Fibroblast of skin of scalp (primary cell): ENCODE measurements around the gene DYNLL2.
"Not testable (repeated sequence)": the region's sequence is repeated elsewhere in the genome, so short reads cannot be mapped to it uniquely, and the experiment has no call there.

Experiments used
- DNase-seq: peaks from one replicate; pipeline ENCODE4 v3.0.0-alpha.2; 2013

Gene DYNLL2

GRCh38 chr17:58107306-58107705 lies 24.1 kb downstream of the DYNLL2 start:
- DNase-seq, result no peak

- no peak for DNase-seq
Observed at GRCh38 chr17:58109197-58109596, 26.0 kb downstream of the DYNLL2 start.

DNA sequence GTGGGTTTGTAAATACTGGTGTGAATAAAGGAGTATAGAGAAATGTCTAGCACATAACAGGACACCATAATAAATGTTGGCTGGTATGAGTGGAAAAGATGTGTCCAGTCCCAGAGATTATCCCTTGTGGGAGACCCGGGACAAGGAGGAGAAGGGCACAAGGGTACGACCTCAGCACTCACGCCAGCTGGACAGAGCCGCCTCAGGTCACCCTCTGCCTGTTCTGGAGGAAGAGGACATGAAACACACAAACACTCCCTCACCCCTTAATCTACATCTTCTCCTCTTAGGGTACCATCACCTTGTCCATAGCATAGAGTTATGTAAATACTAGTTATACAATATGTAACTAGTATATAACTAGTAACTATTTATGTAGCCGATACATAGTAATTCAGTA lies 26.8 kb downstream of the DYNLL2 start:
- no peak for DNase-seq

DNA sequence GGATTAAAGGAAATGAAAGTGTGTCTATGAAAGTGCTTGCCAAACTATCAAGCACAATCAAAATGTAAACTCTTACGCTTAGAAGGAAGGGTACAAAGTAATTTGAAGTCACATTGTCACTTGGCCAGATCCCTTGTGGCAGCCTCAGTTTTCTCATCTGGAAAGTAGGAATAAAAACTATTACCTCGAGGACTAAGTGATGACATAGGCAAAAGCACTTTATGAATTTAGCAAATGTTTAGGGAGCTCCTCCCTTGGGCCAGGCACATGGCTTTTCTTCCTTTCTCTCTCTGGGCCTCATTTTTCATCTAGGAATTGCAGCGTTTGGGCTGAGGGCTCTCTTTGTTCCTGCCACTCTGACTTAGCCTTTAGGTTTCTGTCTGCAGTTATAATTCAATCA lies 28.5 kb downstream of the DYNLL2 start:
- no peak for DNase-seq

- peak; percentile 63 for DNase-seq
Observed at GRCh38 chr17:58112970-58113631, 29.9 kb downstream of the DYNLL2 start.

DNA sequence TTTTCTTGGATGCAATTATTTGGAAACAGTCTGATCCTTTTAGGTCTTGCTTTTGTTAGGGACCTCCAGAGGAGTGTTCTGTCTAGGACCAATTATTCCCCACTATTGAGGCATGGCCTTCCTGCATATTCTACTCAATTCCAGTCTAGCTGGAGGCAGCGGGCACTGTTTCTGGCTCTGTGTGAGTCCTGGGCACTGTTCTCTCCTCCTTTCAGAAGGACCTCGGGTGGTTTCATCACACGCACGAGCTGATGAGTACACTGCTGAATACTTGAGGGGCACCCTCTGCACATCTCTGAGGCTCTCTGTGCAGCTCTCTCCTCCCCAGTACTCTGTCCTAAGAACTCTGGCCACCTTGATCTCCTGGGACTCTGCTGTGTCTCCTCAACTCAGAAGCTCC lies 30.7 kb downstream of the DYNLL2 start:
- DNase-seq, result no peak

- DNase-seq, result no peak
Observed at GRCh38 chr17:58117382-58117781, 34.2 kb downstream of the DYNLL2 start.

DNA sequence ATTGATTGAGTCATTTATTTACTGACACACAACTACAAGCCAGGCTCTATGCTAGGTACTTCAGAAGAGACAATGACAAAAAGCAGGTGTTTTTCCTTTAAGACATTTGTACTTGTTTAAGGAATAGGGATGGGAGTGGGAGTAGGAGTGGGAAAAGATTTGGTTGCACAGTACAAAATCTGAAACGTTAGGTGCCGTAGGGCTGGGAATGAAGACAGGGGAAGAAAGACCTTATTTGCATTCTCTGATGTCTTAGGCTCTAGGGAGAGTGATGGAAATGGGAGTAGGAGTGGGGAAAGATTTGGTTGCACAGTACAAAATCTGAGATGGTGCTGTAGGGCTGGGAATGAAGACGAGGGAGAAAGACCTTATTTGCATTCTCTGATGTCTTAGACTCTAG lies 36.3 kb downstream of the DYNLL2 start:
- DNase-seq, result no peak

GRCh38 chr17:58120195-58120822 lies 37.1 kb downstream of the DYNLL2 start:
- DNase-seq, result peak; percentile 59

- peak; percentile 21 for DNase-seq
Observed at GRCh38 chr17:58121925-58122324, 38.7 kb downstream of the DYNLL2 start.

DNA sequence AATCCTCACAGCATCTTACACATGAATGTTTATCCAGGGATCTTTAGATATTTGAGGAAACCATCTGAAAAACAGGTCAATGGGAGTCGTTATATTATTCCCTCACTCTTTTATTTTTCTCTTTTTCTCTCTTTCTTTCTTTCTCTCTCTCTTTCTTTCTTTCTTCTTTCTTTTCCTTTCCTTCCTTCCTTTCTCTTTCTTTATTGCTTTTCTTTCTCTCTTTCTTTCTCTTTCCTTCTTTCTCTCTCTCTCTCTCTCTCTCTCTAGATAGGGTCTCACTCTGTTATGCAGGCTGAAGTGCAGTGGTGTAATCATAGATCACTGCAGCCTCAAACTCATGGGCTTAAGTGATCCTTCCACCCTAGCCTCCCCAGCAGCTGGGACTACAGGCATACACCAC lies 44.6 kb downstream of the DYNLL2 start:
- no peak for DNase-seq

DNA sequence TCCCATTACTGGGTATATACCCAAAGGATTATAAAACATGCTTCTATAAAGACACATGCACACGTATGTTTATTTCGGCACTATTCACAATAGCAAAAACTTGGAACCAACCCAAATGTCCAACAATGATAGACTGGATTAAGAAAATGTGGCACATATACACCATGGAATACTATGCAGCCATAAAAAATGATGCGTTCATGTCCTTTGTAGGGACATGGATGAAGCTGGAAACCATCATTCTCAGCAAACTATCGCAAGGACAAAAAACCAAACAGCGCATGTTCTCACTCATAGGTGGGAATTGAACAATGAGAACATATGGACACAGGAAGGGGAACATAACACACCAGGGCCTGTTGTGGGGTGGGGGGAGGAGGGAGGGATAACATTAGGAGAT lies 49.5 kb downstream of the DYNLL2 start:
- not testable (repeated sequence) for DNase-seq

- peak; percentile 4 for DNase-seq
Observed at GRCh38 chr17:58136669-58137279, 53.6 kb downstream of the DYNLL2 start.

GRCh38 chr17:58141505-58141904 lies 58.3 kb downstream of the DYNLL2 start:
- no peak for DNase-seq

DNA sequence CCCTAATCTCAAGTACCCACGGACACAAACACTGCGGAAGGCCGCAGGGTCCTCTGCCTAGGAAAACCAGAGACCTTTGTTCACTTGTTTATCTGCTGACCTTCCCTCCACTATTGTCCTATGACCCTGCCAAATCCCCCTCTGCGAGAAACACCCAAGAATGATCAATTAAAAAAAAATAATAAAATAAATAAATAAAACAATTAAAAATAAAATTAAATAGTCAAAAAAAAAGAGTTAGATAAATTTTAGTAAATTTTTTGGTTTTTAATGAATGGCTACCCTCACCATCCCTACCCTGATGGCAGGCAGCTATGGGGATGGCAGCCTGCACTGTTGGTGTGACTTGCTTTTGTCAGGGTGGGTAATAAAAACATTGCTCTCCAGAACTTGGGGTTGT lies 60.1 kb downstream of the DYNLL2 start:
- DNase-seq, result not testable (repeated sequence)

GRCh38 chr17:58144801-58145200 lies 61.6 kb downstream of the DYNLL2 start:
- DNase-seq, result no peak
